Lung (tissue), 12 donors: ENCODE measurements around the gene ATP5PD. TPM values are rescaled to one million over a fixed set of nuclear protein-coding genes. Genes with fewer than 3 reads are reported as not detected.

Source experiments
- ATAC-seq: fragments of 200-7000 bp; cut with Tn5 transposase; one replicate; pipeline ENCODE4 v1.9.1; 2020; ENCODE audit warnings: moderate number of reproducible peaks; ENCODE audit not compliant: insufficient read depth, low FRiP score
- DNase-seq, 3 donors: peaks; one replicate each; pipeline ENCODE4 v3.0.0-alpha.2; 2013 to 2017
- H3K27ac ChIP-seq, 2 donors: one replicate each; pipeline ENCODE4 v1.5.1; 2013; ENCODE audit warnings: mild to moderate bottlenecking in 2 of 2, moderate library complexity in 2 of 2, control low read depth in 1 of 2, inconsistent platforms in 1 of 2, low read depth in 1 of 2, low read length in 1 of 2
- H3K27me3 ChIP-seq, 3 donors: one replicate each; pipeline ENCODE4 v1.5.1; 2013; ENCODE audit warnings: low read length in 2 of 3; ENCODE audit not compliant: control insufficient read depth in 3 of 3, insufficient read depth in 3 of 3
- H3K36me3 ChIP-seq, 4 donors: one replicate each; pipeline ENCODE4 v1.5.1; 2013; ENCODE audit warnings: low read length in 4 of 4, mild to moderate bottlenecking in 1 of 4, moderate library complexity in 1 of 4; ENCODE audit not compliant: control insufficient read depth in 4 of 4, insufficient read depth in 4 of 4
- H3K4me1 ChIP-seq, 5 donors: one replicate each; pipeline ENCODE4 v1.5.1; 2013; ENCODE audit warnings: low read length in 5 of 5, mild to moderate bottlenecking in 2 of 5, moderate library complexity in 1 of 5; ENCODE audit not compliant: control insufficient read depth in 5 of 5, insufficient read depth in 5 of 5
- H3K4me3 ChIP-seq: one replicate; pipeline ENCODE4 v1.5.1; 2013; ENCODE audit warnings: mild to moderate bottlenecking, control low read depth, moderate library complexity
- H3K9ac ChIP-seq, 2 donors: one replicate each; pipeline ENCODE4 v1.5.1; 2013; ENCODE audit warnings: low read length in 2 of 2, control low read depth in 1 of 2; ENCODE audit not compliant: insufficient read depth in 1 of 2
- H3K9me3 ChIP-seq, 4 donors: one replicate each; pipeline ENCODE4 v1.5.1; 2013; ENCODE audit warnings: low read length in 3 of 4, mild to moderate bottlenecking in 1 of 4, moderate library complexity in 1 of 4; ENCODE audit not compliant: control insufficient read depth in 4 of 4, insufficient read depth in 3 of 4
- CTCF ChIP-seq: IDR thresholded peaks from 2 replicates; pipeline ENCODE4 v1.5.1; 2012; ENCODE audit warnings: mild to moderate bottlenecking; ENCODE audit errors: control extremely low read depth, extremely low read depth
- WGBS, 2 donors: extraction: QIAGEN DNeasy Blood & Tissue Kit; methylation state at CpG; one replicate each; pipeline ENCODE4 v1.1.7; 2013; 5-methylcytosine and 5-hydroxymethylcytosine counted together
- polyA plus RNA-seq, 2 donors: library from polyadenylated mRNA; stranded (reverse); fragments of 200-250 nt; gene quantifications; one replicate each; pipeline ENCODE4 v1.2.1, GENCODE V29; 2013
- total RNA-seq, 2 donors: library from RNA; depleted of rRNA in 1 of 2; stranded (reverse); fragments of >200 nt in 1 of 2; gene quantifications; one replicate each; pipeline ENCODE4 v1.2.1, GENCODE V29; 2014 to 2021
- donor health status: control.
- donor health status: control.
- donor health status: Bipolar disorder and iron deficiency.
- donor health status: healthy.
- donor health status: DM: yes; HTN: yes; CAD: no.

Gene ATP5PD
- total and polyA plus RNA-seq, 4 donors = 110 to 736 (median 257) TPM

- DNase-seq = no peak
- 87 to 93% methylated on average over 5 of the region's 5 CpGs for WGBS, 2 donors
- Histone ChIP-seq H3K9me3 (no peaks in the 10 kb centered on the region), H3K4me3 (no peak overlapping the region), H3K36me3 (peaks cover 12 to 33% (median 18%) of the 10 kb centered on the region in 4 donors), H3K27ac (no peak overlapping the region), H3K4me1 (no peaks in the 10 kb centered on the region), H3K27me3 (no peaks in the 10 kb centered on the region), H3K9ac (no peak overlapping the region)
- no peak for TF ChIP-seq CTCF
- ATAC-seq = no peak
Observed at GRCh38 chr17:75019146-75019545, 27.6 kb downstream of the ATP5PD start.

- H3K4me1 ChIP-seq = peaks cover 0 to 23% (median 8%) of the 10 kb centered on the region in 5 donors
- peak overlapping the region; percentile 89 to 98 for H3K9ac ChIP-seq
- H3K36me3 ChIP-seq = peaks cover 0 to 2% (median under 1%) of the 10 kb centered on the region in 4 donors
- H3K4me3 ChIP-seq = peak overlapping the region; percentile 80
- no peaks in the 10 kb centered on the region for H3K27me3 ChIP-seq
- WGBS, 2 donors = 0 to 1% methylated on average over 10 of the region's 10 CpGs
- DNase-seq (no peak), ATAC-seq (no peak)
- H3K9me3 ChIP-seq = no peaks in the 10 kb centered on the region
- H3K27ac ChIP-seq = peak overlapping the region; percentile 88 to 89
- no peak for TF ChIP-seq CTCF
Observed at GRCh38 chr17:75013092-75013559, 33.6 kb downstream of the ATP5PD start.

GRCh38 chr17:75012346-75013091 is 34.2 kb downstream of the ATP5PD start, which contains the start of gene MRPL58:
Gene MRPL58, plus strand, starts transcription at chr17:75012670. Its CDS starts 17 bp downstream, at chr17:75012687.
- H3K4me1 ChIP-seq = peaks cover 0 to 23% (median 8%) of the 10 kb centered on the region in 5 donors
- peak; percentile 92 to 96 (median 94) for DNase-seq
- H3K9ac ChIP-seq = peak within 1 kb of the TSS; percentile 89 to 98
- H3K27ac ChIP-seq = peak within 1 kb of the TSS; percentile 88 to 89
- TF ChIP-seq CTCF = peak; percentile 54
- WGBS, 2 donors = 1 to 2% methylated on average over 63 of the region's 63 CpGs
- peak; percentile 91 for ATAC-seq
- peak within 1 kb of the TSS; percentile 80 for H3K4me3 ChIP-seq
- H3K36me3 ChIP-seq = peaks cover 0 to 1% (median 0%) of the 10 kb centered on the region in 4 donors
- no peaks in the 10 kb centered on the region for H3K27me3 ChIP-seq
- H3K9me3 ChIP-seq = no peaks in the 10 kb centered on the region

GRCh38 chr17:75012096-75012345 is 34.7 kb downstream of the ATP5PD start:
- H3K27ac ChIP-seq = peak overlapping the region; percentile 88 to 89
- TF ChIP-seq CTCF = no peak
- no peaks in the 10 kb centered on the region for H3K27me3 ChIP-seq
- H3K4me3 ChIP-seq = peak overlapping the region; percentile 80
- peaks cover 0 to 23% (median 8%) of the 10 kb centered on the region in 5 donors for H3K4me1 ChIP-seq
- no peaks in the 10 kb centered on the region for H3K9me3 ChIP-seq
- ATAC-seq (no peak), DNase-seq (no peak)
- 36 to 37% methylated on average over 5 of the region's 5 CpGs for WGBS, 2 donors
- peak overlapping the region; percentile 61 to 82 for H3K9ac ChIP-seq
- peaks cover 0 to 1% (median 0%) of the 10 kb centered on the region in 4 donors for H3K36me3 ChIP-seq
